Left ventricle myocardium inferior (tissue), 1 donor: ENCODE results near the gene RBBP6. TPM values are rescaled to one million over a fixed set of nuclear protein-coding genes. Genes with fewer than 3 reads are reported as not detected.
A peak's percentile ranks its signal among the peaks of the same experiment; 100 is the strongest.

Source experiments
- DNase-seq: peaks from one replicate; pipeline ENCODE4 v3.0.0-alpha.2; 2020
- H3K27ac ChIP-seq: fragments of 200-600 bp; replicated peaks from 2 replicates; pipeline ENCODE4 v1.8.0; 2021
- H3K27me3 ChIP-seq: fragments of 200-600 bp; 2 replicates; pipeline ENCODE4 v1.8.0; 2021; ENCODE audit warnings: low read depth
- H3K36me3 ChIP-seq: fragments of 200-600 bp; 2 replicates; pipeline ENCODE4 v1.8.0; 2021
- H3K4me1 ChIP-seq: fragments of 200-600 bp; 2 replicates; pipeline ENCODE4 v1.8.0; 2021
- H3K4me3 ChIP-seq: fragments of 200-600 bp; 2 replicates; pipeline ENCODE4 v1.8.0; 2021; ENCODE audit warnings: mild to moderate bottlenecking, moderate library complexity
- H3K9me3 ChIP-seq: fragments of 200-600 bp; replicated peaks from 2 replicates; pipeline ENCODE4 v1.8.0; 2021
- intact Hi-C: fragments of 100-400 bp; cut with micrococcal nuclease; formaldehyde crosslinking; loops from one replicate; pipeline ENCODE4 v1.11.0; 2022
- total RNA-seq: library from RNA; stranded (reverse); fragmentation: NEBNext Ultra II Directional; extraction: Animal tissue kit (Norgen Biotek cat#: 25700); gene quantifications from one replicate; pipeline ENCODE4 v1.2.1, GENCODE V29; 2021
- TF ChIP-seq, protein P1 (sequence below): fragments of 200-600 bp; IDR thresholded peaks from 2 replicates; pipeline ENCODE4 v1.8.0; 2021; ENCODE audit warnings: antibody characterized with exemption, mild to moderate bottlenecking, borderline replicate concordance
- donor health status: DM: no; HTN: yes; CAD: no; lungs with severe emphysema.

Gene RBBP6
- total RNA-seq, 1 donor from 2014 or later = 33.4 TPM

GRCh38 chr16:24535827-24536226 is 3.5 kb upstream of the RBBP6 start:
- H3K4me3 ChIP-seq = no peak overlapping the region
- no peak for DNase-seq
- intact Hi-C loops = no loop called here
- no peaks in the 10 kb centered on the region for H3K9me3 ChIP-seq
- H3K36me3 ChIP-seq = no peaks in the 10 kb centered on the region
- TF ChIP-seq, protein P1, sequence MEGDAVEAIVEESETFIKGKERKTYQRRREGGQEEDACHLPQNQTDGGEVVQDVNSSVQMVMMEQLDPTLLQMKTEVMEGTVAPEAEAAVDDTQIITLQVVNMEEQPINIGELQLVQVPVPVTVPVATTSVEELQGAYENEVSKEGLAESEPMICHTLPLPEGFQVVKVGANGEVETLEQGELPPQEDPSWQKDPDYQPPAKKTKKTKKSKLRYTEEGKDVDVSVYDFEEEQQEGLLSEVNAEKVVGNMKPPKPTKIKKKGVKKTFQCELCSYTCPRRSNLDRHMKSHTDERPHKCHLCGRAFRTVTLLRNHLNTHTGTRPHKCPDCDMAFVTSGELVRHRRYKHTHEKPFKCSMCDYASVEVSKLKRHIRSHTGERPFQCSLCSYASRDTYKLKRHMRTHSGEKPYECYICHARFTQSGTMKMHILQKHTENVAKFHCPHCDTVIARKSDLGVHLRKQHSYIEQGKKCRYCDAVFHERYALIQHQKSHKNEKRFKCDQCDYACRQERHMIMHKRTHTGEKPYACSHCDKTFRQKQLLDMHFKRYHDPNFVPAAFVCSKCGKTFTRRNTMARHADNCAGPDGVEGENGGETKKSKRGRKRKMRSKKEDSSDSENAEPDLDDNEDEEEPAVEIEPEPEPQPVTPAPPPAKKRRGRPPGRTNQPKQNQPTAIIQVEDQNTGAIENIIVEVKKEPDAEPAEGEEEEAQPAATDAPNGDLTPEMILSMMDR = no peak
- peaks cover 22% of the 10 kb centered on the region for H3K4me1 ChIP-seq
- no peak overlapping the region for H3K27ac ChIP-seq
- H3K27me3 ChIP-seq = no peaks in the 10 kb centered on the region

DNA sequence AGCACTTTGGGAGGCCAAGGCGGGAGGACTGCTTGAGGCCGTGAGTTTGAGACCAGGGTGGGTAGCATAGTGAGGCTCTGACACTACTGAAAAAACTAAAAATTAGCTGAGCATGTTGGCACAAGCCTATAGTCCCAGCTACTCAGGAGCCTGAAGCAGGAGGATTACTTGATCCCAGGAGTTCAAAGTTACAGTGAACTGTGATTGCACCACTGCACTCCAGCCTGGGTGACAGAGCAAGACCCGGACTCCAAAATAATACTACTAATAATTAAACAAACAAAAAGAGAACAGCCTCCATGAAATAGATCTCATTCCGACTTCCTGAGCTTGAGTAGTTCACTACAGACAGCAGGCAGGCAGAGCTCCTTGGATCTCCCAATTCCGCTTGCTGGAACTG is 2.7 kb upstream of the RBBP6 start:
- H3K27ac ChIP-seq = no peak overlapping the region
- H3K4me3 ChIP-seq = no peak overlapping the region
- H3K36me3 ChIP-seq = no peaks in the 10 kb centered on the region
- TF ChIP-seq, protein P1 = no peak
- intact Hi-C loops = no loop called here
- H3K27me3 ChIP-seq = no peaks in the 10 kb centered on the region
- no peak for DNase-seq
- H3K4me1 ChIP-seq = peaks cover 30% of the 10 kb centered on the region
- no peaks in the 10 kb centered on the region for H3K9me3 ChIP-seq

GRCh38 chr16:24537474-24538337 is 1.7 kb upstream of the RBBP6 start:
- DNase-seq = no peak
- Histone ChIP-seq H3K36me3 (no peaks in the 10 kb centered on the region), H3K27me3 (no peaks in the 10 kb centered on the region), H3K4me3 (no peak overlapping the region), H3K27ac (no peak overlapping the region), H3K4me1 (peaks cover 41% of the 10 kb centered on the region), H3K9me3 (no peaks in the 10 kb centered on the region)
- intact Hi-C loops = no loop called here
- TF ChIP-seq, protein P1 = no peak

GRCh38 chr16:24538756-24539294 is 541 bp upstream of the RBBP6 start:
- intact Hi-C loops = no loop called here
- H3K27ac ChIP-seq = peak overlapping the region; percentile 100
- no peaks in the 10 kb centered on the region for H3K36me3 ChIP-seq
- H3K4me1 ChIP-seq = peaks cover 52% of the 10 kb centered on the region
- DNase-seq = no peak
- peak overlapping the region; percentile 98 for H3K4me3 ChIP-seq
- TF ChIP-seq, protein P1 = no peak
- no peaks in the 10 kb centered on the region for H3K9me3 ChIP-seq
- H3K27me3 ChIP-seq = no peaks in the 10 kb centered on the region

GRCh38 chr16:24539850-24540601 is 660 bp downstream of the RBBP6 start:
- TF ChIP-seq, protein P1 = no peak
- Histone ChIP-seq H3K4me3 (peak overlapping the region; percentile 98), H3K27me3 (no peaks in the 10 kb centered on the region), H3K27ac (peak overlapping the region; percentile 100), H3K36me3 (no peaks in the 10 kb centered on the region), H3K9me3 (no peaks in the 10 kb centered on the region), H3K4me1 (peaks cover 64% of the 10 kb centered on the region)
- intact Hi-C loops = no loop called here
- peak; percentile 64 for DNase-seq
